GM21723 (cell line): Measurements from ENCODE around the gene ODF2.
"Not testable (repeated sequence)": the region's sequence is repeated elsewhere in the genome, so short reads cannot be mapped to it uniquely, and the experiment has no call there.

Experiments
- ATAC-seq: cut with Tn5 transposase; IDR thresholded peaks from one replicate; pipeline ENCODE4 v1.9.1; 2021; ENCODE audit warnings: mild to moderate bottlenecking, moderate library complexity; ENCODE audit not compliant: unreplicated experiment

Gene ODF2

GRCh38 chr9:128423356-128423755 is 32.5 kb upstream of the ODF2 start:
- not testable (repeated sequence) for ATAC-seq

GRCh38 chr9:128424268-128424780 is 31.5 kb upstream of the ODF2 start:
- ATAC-seq = no peak

GRCh38 chr9:128428644-128429512 is 26.9 kb upstream of the ODF2 start:
- ATAC-seq = no peak

DNA sequence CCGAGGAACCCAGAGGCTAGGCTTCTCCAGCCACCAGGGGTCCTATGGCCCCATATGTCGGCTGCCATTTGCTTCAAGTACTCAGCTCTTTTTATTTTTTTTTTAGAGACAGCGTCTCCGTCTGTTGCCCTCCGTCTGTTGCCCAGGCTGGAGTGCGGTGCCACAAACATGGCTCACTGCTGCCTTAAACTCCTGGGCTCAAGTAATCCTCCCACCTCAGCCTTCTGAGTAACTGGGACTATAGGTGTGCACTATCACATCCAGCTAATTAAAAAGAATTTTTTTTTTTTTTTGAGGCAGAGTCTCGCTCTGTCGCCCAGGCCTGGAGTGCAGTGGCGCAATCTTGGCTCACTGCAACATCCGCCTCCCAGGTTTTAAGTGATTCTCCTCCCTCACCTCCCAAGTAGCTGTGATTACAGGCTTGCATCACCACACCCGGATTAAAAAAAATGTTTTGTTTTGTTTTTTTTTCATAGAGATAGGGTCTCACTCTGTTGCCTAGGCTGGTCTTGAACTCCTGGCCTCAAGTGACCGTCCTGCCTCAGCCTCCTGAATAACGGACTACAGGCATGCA is 26.2 kb upstream of the ODF2 start:
- no peak for ATAC-seq

- ATAC-seq = no peak
Observed at GRCh38 chr9:128431207-128431606, 24.6 kb upstream of the ODF2 start.

- no peak for ATAC-seq
Observed at GRCh38 chr9:128434340-128434739, 21.5 kb upstream of the ODF2 start.

DNA sequence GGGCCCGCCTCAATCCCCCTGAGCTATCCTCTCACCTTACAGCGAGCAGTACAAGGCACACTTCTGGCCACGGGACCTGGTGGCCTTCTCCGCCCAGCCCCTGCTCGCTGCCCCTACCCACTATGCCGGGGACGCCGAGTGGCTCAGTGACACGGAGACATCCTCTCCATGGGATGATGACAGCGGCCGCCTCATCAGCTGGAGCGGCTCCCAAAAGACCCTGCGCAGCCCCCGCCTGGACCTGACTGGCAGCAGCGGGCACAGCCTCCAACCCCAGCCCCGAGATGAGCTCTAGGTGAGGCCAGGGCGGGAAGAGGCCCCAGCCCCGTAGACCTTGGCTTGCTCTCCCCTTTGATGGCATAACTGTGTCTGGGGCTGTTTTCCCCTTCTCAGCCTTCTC is 20.2 kb upstream of the ODF2 start:
- no peak for ATAC-seq

GRCh38 chr9:128438343-128439109 is 17.3 kb upstream of the ODF2 start:
- no peak for ATAC-seq

- no peak for ATAC-seq
Observed at GRCh38 chr9:128439273-128439672, 16.5 kb upstream of the ODF2 start.

GRCh38 chr9:128442150-128442549 is 13.7 kb upstream of the ODF2 start:
- no peak for ATAC-seq

- not testable (repeated sequence) for ATAC-seq
Observed at GRCh38 chr9:128446505-128446904, 9.3 kb upstream of the ODF2 start.

DNA sequence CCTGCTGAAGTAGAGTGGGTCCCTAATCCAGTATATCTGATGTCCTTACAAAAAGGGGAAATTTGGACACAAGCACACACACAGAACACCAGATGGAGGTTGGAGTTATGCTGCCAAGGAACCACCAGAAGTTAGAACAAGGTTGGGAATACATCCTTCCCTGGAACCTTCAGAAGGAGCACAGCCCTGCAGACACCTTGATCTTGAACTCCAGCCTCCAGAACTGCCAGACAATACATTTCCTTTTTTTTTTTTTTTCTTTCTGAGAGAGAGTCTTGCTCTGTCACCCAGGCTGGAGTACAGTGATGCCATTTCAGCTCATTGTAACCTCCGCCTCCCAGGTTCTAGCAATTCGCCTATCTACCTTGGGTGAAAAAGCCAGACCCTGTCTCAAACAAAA is 7.1 kb upstream of the ODF2 start:
- ATAC-seq = no peak

DNA sequence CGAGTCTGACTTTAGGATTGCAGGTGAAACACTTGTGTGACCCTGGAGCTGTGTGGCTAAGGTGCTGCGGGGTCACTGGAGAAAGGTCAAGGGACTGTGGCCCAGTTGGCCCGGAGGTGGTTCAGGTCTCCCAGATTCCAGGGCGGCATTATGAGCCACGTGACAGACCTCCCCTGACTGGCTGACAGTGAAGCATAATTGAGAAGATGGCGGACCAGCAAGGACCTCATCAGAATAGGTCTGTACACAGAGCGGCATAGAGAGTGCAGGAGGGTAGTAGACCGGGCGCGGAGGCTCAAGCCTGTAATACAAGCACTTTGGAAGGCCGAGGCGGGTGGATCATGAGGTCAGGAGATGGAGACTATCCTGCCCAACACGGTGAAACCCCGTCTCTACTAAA is 815 bp upstream of the ODF2 start:
- no peak for ATAC-seq

GRCh38 chr9:128456613-128457061 is 831 bp downstream of the ODF2 start:
- peak; percentile 71 for ATAC-seq

GRCh38 chr9:128457207-128457606 is 1.4 kb downstream of the ODF2 start:
- ATAC-seq = no peak

DNA sequence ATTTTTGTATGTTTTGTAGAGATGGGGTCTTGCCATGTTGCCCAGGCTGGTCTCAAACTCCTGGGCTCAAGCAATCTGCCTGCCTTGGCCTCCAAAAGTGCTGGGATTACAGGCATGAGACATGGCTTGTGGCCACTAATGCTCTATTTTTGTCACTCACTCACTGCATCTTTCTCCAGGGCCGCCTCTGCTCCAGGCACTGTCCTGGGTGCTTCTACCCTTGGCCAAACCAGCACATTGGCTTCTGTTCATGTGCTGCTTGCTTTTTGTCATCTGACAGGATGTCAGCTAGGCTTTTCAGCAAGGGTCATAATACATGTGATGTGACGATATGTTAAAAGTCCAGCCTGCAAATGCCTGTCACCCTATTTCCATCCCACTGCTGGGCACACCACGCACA is 3.2 kb downstream of the ODF2 start:
- no peak for ATAC-seq

GRCh38 chr9:128469070-128469469 is 13.3 kb downstream of the ODF2 start:
- ATAC-seq = no peak

DNA sequence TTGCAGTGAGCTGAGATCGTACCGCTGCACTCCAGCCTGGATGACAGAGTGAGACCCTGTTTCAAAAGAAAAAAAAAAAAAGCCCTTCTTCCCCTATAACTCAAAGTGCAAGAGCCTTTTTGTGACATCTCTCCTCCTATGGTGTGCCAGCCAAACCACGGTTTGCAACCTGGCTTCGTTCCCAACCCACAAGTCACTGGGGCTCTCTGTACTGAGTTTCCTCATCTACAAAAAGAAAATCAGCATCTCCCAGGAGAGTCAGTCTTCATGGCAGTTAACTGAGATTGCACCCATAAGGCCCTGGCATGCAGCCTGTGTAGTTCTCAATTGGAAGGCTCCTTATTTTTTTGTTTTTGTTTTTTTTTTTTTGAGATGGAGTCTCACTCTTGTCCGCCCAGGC is 14.8 kb downstream of the ODF2 start:
- no peak for ATAC-seq

DNA sequence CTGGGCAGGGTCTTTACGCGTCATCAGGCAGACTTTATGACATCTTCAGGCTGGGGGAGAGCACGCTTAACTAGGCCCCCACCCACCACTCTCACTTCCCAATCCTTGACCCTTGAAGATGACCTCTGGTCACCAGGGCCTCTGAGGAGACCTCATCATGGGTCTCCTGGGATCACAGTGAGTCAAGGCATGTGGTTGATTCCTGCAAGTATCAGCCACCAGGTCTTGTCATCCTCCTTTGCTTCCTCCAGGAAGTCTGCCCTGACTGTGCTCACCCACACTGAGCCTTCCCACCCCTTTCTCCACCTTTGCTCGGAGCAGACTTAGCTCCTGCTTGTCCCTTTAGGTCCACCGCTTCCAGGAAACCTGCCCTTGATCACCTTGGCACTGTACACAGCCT is 17.3 kb downstream of the ODF2 start:
- no peak for ATAC-seq

DNA sequence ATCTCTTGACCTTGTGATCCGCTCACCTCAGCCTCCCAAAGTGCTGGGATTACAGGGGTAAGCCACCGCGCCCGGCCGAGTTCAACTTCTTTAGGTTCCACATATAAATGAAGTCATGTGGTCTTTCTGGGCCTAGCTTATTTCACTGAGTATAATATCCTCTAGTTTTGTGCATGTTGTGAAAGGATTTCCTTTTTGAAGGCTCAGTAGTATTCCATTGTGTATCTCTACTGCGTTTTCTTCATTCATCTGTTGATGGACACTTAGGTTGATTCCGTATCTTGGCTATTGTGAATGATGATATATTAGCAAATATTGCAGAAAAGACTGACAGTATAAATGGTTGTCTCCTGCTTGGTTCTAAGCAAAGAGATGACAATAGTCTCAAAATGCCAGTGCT is 20.1 kb downstream of the ODF2 start:
- ATAC-seq = no peak

- no peak for ATAC-seq
Observed at GRCh38 chr9:128479262-128479661, 23.5 kb downstream of the ODF2 start.

GRCh38 chr9:128481561-128481960 is 25.8 kb downstream of the ODF2 start:
- no peak for ATAC-seq
